Measurements from ENCODE around the gene KIF21B.

KIF21B gene

GRCh38 chr1:201019321-201019977 lies 4.1 kb downstream of the KIF21B start:
- no peak for DNase-seq

GRCh38 chr1:201017828-201018163 lies 5.7 kb downstream of the KIF21B start:
- DNase-seq: no peak

- peak; percentile 85 to 89 for DNase-seq
These were observed 6.3 kb downstream of the KIF21B start for GRCh38 chr1:201016943-201017827.

GRCh38 chr1:201016211-201016651 lies 7.3 kb downstream of the KIF21B start:
- peak; percentile 86 to 88 for DNase-seq

DNA sequence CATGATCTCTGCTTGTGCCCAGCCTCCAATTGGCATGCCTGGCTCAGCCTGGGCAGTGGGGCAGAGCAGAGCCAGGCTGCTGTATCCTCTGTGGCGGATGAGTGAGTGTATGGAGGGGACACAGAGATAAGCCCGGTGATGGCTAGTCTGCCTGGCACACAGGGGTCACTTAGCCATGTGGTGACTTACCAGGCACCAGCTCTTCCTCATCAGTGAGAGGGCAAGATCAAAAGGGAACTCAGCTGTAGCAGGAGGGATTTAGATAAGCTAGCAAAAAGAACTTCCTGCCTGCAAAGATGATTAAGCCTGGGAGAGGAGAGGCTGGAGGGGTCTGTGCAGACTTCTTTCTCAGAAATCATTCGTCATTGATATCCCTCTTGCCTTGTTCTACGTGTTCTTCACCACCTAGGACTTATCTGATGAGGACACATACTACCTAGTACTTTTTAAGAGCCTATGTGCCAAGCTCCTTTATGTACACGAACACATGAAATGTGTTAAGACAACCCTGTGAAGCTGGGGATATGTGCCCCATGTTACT lies 7.9 kb downstream of the KIF21B start:
- no peak for DNase-seq

- DNase-seq: no peak
These were observed 8.7 kb downstream of the KIF21B start for GRCh38 chr1:201014816-201015200.

DNA sequence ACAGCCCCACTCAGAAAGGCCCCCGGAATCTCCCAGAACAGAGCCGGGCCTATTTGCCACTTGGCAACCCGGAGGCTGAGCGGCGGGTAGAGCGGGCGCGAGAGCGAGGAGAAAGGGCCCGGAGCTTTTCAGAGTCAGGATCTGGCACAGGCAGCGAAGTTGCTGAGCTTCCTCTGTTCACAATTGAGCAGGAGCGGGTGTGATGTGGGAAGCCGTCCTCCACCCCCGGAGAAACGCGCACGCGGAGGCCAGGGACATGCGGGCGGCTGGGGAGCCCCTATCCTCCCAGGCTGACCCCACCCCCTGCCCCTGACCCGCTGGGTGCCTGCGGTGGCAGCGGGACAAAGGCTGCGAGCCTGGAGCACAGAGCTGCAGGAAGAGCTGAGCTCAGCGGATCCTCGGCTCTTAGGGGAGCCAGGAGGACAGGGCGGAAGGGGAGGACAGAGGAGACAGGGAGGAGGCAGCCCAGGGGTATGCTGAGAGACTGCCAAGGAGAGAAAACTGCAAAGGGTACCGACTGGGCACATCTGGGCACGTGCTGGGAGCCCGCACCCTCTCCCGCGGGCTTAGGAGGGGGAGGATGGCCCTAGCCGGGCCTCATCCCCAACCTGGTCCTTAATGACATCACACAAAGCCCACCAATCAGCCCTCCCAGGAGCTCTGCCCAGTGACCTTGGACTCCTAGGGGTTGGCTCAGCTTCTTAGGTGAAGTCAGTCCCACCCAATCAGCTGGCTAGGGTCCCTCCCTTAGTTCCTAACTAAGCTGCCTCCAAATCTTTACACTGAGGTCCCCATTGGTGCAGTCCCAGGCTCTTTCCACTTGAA lies 9.3 kb downstream of the KIF21B start:
- DNase-seq: peak; percentile 33 to 65

- no peak for DNase-seq
These were observed 10.5 kb downstream of the KIF21B start for GRCh38 chr1:201013031-201013485.

DNA sequence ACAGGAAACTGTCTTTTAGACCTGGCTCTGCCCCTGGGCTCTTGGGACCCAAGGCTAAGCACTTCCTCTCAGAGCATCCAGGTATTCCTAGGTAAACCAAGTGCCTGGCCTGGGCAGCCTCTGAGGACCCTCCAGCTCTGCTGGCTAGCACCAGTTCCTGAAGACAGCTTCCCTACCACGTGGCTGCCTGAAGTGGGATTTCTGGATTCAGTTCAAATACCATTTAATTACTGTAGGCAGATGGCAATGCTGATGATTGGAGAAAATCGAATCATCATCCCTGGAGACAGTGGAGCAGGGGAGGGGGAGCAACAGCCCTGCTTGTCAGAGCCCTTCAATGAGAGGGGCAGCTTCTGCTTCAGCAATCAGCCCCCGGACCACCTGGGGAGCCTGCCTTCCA lies 11.9 kb downstream of the KIF21B start:
- DNase-seq: peak; percentile 91 to 97

DNA sequence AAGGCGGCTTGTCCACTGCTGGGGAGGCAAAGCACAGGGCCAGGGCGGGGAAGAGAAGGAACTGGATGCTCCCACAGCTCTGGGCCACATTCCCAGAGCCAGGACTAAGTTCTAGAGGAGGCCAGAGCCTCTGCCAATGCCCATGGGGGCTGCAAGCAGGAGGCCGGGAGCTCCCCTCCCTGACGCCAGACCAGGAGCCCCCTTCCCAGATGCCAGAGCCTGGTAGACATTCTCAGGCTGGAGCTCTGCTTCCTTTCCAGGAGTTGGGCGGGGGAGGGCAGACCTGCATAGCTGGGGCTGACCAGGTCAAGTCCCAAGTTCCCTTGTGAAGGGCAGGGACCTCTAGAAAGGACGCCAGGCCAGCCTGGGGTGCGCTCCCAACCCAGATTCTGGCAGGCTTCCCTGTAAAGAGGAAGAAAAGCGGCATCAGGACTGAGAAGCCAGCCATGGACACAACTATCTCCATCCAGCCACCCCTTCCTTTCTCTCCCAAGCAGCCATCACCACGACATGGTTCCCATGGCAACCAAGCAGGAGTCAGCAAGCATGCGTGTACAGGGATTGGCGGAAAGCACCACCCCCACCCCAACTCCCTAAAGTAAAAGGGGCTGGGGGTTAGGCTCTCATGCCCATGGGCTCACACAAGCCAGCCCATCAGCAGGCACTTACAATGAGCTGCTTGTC lies 13.4 kb downstream of the KIF21B start:
- peak; percentile 16 to 39 for DNase-seq

DNA sequence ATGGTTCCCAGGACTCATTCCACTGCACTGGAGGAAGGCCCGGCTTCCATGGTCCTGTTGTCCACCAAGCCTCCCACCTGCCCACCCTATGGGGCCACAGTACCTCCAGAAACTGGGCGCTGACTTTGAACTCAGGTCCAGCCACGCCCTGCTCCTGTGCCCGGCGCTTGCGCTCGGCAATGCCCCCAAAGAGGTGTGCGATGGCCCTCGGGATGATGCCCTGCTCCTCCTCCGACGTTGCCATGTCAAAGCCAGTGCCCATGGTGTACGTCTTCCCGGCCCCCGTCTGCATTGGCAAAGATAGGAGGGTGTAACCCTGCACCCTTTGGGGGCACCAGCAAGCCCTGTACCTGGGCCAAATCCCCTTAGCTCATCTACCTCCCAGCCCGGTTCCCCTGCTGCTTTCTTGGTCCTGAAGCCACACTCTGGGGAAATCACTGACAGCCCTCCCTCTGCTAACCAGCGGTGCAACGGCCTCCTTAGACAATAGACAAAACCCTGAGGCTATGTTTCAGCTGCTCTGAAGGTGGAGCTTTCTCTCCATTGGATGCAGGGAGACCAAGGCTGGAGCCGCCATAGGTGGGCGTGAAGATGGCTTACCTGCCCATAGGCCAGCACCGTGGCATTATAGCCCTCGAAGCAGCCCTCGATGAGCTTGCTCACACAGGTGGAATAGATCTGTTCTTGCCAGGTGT lies 14.7 kb downstream of the KIF21B start:
- no peak for DNase-seq

DNA sequence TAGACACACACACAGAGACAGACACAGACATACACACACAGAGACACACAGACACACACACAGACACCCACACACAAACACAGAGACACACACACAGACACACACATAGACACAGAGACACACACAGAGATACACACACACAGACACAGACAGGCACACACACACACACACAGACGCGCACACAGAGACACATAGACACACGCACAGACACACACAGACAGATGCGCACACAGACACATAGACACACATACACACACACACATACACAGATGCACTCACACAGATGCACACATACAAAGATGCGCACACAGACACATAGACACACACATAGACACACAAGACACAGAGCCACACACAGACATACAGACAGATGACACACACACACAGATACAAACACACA lies 16.0 kb downstream of the KIF21B start:
- DNase-seq: no peak

DNA sequence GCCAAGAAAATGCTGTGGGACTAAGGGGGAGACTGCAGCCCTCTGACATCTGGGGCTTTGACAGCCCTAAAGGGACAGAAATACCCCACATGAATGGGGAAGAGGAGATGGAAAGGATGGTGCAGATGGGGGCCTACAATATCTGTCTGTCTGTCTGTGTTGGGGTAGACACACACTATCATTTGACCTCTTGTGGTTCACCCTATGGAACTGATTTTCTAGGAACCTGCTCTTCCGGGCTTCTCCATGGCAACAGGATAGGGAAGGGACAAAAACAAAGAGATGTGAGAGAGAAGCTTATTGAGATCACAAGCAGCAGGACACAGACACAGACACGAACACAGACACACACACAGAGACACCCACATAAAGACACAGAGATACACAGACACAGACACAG lies 17.1 kb downstream of the KIF21B start:
- DNase-seq: no peak

DNA sequence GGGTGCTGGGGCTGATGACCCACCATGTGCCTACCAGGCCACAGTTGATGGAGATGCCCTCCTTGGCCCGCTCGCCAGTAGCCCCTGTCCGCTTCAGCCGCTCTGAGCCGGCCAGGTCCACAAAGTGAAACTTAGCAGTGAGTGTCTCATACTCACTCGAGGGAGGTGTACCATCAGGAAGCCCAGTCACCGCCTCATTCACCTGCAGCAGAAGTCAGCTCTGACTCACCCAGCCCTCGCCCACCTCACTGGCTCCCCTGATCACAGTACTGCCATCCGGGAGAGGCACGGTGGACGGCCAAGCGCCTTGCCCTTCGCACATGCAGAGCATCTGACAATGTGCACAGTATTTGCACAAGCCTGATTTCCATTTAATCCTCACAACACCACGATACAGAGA lies 18.8 kb downstream of the KIF21B start:
- DNase-seq: no peak

DNA sequence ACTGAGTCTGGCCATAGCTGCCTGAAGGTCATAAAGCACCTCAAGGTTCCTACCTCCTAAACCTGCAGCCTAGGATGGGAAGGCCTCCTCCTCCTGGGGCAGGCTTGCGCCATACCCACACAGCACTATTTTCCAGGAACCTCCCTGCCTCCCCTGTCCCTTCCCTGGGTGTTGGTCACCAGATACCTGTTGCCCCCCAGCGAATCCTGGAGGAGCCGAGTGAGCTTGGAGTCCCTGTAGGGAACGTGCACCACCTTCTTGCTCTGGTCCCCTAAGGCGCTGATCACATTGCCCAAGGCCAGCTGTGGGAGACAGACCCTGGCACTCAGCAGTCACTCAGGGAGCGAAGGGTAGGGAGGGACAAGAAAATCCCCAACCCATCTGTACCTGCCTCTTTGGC lies 19.4 kb downstream of the KIF21B start:
- DNase-seq: no peak

DNA sequence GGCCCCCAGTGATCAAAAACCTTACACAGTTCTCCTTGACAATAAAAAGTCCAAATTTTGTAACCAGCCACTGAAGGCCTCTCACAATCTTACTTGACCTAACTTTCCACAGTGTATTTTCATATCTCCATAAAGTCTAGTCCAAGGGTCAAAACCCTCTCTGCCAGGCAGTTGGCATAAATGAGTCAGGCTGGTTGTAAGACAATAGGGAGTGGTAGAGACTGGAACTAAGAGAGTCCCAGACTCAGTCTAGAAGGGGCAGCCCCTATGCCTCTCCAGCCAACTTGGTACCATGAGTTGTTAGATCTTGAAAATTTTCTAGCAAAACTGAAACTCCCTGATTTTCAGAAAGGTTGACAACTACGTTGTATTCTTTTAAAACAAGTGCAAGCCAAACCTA lies 21.0 kb downstream of the KIF21B start:
- no peak for DNase-seq

DNA sequence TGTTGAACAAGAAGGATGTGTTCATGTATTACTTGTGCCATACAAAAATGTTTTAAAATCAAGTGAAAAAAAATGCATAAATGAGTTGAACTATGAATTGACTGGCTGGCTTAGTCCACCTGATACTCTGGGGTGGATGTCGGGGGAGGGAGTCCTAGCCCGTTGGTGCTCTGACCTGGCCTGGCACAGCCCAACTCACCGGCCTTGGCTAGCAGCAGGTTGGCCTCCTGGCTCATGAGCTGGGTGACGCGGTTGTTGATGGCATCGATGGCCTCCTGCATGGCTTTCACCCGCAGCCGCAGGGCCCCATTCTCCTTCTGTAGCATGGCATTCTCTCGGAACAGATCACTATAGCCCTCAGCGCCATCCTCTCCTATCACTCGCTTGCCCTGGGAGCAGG lies 21.6 kb downstream of the KIF21B start:
- no peak for DNase-seq

DNA sequence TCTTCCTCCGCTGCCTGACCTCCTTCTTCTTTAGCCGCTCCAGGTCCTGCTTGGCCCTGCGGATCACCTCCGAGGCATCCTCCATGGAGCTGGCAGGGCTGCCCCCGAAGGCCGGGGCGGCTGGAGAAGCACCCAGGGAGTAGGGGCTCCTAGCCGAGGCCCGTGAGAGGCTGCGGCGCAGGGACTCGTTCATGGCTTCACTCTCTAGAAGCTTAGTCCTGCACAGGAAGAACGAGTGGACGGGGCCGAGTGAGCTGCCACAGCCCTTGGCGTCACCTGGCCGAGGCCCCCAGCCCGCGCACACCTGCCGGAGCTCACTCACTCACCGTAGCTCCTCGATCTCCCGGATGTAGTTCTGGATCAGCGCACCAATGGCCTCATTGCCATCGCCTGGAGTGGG lies 23.1 kb downstream of the KIF21B start:
- no peak for DNase-seq

GRCh38 chr1:200999667-201000066 lies 23.8 kb downstream of the KIF21B start:
- no peak for DNase-seq

DNA sequence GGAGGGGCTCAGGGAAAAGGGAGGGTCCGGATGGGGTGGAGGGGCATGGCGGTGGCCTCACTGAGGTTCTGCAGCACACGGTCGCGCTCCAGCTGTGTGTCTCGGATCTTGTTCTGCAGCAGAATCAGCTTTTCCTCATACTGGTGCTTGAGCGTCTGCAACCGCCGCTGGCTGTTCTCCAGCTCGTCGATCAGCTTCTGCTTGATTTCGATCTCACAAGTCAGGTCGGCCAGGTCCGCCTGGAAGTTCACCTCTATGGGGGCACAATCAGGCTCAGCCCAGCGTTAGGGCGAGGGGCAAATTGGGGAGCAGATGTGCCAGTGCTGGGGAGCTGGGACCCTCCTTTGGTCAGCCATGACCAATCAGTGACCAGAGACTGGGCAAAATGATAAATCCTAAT lies 25.2 kb downstream of the KIF21B start:
- no peak for DNase-seq

DNA sequence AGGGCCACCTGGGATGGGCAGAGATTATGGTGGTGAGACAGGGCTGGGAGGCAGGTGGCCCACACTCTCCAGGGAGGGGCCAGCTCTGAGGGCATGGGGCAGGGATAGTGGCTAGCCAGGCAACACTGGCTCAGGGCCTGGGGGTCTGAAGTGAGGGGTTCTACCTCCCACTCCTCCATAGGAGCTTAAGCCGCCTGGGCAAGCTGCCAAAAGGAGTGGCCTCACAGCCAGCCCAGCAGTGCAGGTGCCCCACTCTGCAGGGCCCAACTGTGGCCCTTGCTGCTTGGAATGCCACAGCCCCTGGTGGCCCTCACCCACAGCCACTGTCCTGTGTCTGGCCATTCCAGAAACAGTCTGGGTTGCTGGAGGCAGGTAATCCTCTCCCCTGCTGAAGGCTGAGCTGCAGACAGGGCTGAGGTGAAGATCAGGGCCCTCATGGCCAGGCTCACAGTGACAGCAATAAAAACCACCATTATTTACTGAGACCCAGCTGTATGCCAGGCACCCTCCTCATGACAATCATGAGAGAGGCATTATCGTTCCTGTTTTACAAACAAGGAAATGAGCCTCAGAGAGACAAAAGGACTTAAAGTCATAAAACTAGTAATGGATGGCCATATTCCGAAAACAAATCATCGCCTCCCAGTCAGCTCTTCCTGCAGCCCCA lies 31.0 kb downstream of the KIF21B start:
- peak; percentile 17 to 66 for DNase-seq
